ENCODE data around the gene ACTR10.
A peak's percentile ranks its signal among the peaks of the same experiment; 100 is the strongest.

The ACTR10 gene

GRCh38 chr14:58199726-58200479, at the start of gene ACTR10:
Gene ACTR10, plus strand, starts transcription at chr14:58200149. Its CDS starts 69 bp downstream, at chr14:58200218.
- peak; percentile 91 for DNase-seq (ENCODE audit: low read depth, low spot score)

- no peak for DNase-seq (ENCODE audit: low read depth, low spot score)
Observed at GRCh38 chr14:58150243-58150805, 49.6 kb upstream of the ACTR10 start.

GRCh38 chr14:58151133-58152013, 48.6 kb upstream of the ACTR10 start:
- DNase-seq (ENCODE audit: low read depth, low spot score): peak; percentile 77

- DNase-seq (ENCODE audit: low read depth, low spot score): peak; percentile 95
Observed at GRCh38 chr14:58152014-58152857, 47.7 kb upstream of the ACTR10 start, which contains the start of gene ARMH4. Gene ARMH4, minus strand, starts transcription at chr14:58152213. Its CDS starts 12,855 bp downstream, at chr14:58139358.

GRCh38 chr14:58160561-58160960, 39.4 kb upstream of the ACTR10 start:
- no peak for DNase-seq (ENCODE audit: low read depth, low spot score)

- DNase-seq (ENCODE audit: low read depth, low spot score): peak; percentile 90
Observed at GRCh38 chr14:58166005-58166983, 33.7 kb upstream of the ACTR10 start.

GRCh38 chr14:58167057-58167456, 32.9 kb upstream of the ACTR10 start:
- DNase-seq (ENCODE audit: low read depth, low spot score): no peak

GRCh38 chr14:58167891-58168290, 32.1 kb upstream of the ACTR10 start:
- DNase-seq (ENCODE audit: low read depth, low spot score): no peak

GRCh38 chr14:58171090-58171489, 28.9 kb upstream of the ACTR10 start:
- DNase-seq (ENCODE audit: low read depth, low spot score): peak; percentile 89

GRCh38 chr14:58177125-58177524, 22.8 kb upstream of the ACTR10 start:
- DNase-seq (ENCODE audit: low read depth, low spot score): no peak

GRCh38 chr14:58189176-58189575, 10.8 kb upstream of the ACTR10 start:
- no peak for DNase-seq (ENCODE audit: low read depth, low spot score)

GRCh38 chr14:58191763-58192601, 8.0 kb upstream of the ACTR10 start:
- no peak for DNase-seq (ENCODE audit: low read depth, low spot score)

- no peak for DNase-seq (ENCODE audit: low read depth, low spot score)
Observed at GRCh38 chr14:58193542-58193941, 6.4 kb upstream of the ACTR10 start.

GRCh38 chr14:58196198-58196597, 3.8 kb upstream of the ACTR10 start:
- DNase-seq (ENCODE audit: low read depth, low spot score): no peak

GRCh38 chr14:58198086-58198485, 1.9 kb upstream of the ACTR10 start:
- no peak for DNase-seq (ENCODE audit: low read depth, low spot score)

- DNase-seq (ENCODE audit: low read depth, low spot score): no peak
Observed at GRCh38 chr14:58200480-58200841, 512 bp downstream of the ACTR10 start.

GRCh38 chr14:58200846-58201245, 897 bp downstream of the ACTR10 start:
- peak; percentile 8 for DNase-seq (ENCODE audit: low read depth, low spot score)

- no peak for DNase-seq (ENCODE audit: low read depth, low spot score)
Observed at GRCh38 chr14:58213176-58213575, 13.2 kb downstream of the ACTR10 start.

GRCh38 chr14:58215191-58215914, 15.4 kb downstream of the ACTR10 start:
- no peak for DNase-seq (ENCODE audit: low read depth, low spot score)

Data from astrocyte of the hippocampus (primary cell).